ENCODE measurements around the gene DHX9. TPM values are rescaled to one million over a fixed set of nuclear protein-coding genes. Genes with fewer than 3 reads are reported as not detected.

The DHX9 gene
- total RNA-seq, 4 donors from 2014 or later, result 35.7 to 116 (median 63.5) TPM

DNA sequence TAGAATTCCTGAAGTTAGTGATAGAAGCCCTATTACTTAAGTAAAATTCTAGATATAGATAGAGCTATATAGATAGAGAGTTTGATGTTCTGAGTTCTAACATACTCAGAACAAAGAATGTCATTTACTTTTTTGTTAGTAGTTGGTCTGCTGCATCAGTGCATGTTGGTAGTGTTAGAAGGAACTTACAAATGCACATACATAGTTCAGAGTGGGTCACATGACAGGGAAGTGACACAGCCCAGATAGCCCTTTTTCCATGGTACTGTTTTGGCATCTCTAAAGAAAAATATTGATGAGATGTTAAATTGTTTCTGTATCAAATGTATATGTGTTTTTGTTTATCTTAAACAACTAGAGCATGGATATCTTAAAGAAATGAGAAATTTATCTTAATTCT is 45.7 kb downstream of the DHX9 start:
- Histone ChIP-seq H3K4me1 (no peaks in the 10 kb centered on the region), H3K36me3 (peaks cover 0 to 86% (median 0%) of the 10 kb centered on the region in 3 donors), H3K9me3 (no peaks in the 10 kb centered on the region), H3K27me3 (no peaks in the 10 kb centered on the region), H3K4me3 (no peak overlapping the region), H3K27ac (no peak overlapping the region)
- TF ChIP-seq, protein P1, sequence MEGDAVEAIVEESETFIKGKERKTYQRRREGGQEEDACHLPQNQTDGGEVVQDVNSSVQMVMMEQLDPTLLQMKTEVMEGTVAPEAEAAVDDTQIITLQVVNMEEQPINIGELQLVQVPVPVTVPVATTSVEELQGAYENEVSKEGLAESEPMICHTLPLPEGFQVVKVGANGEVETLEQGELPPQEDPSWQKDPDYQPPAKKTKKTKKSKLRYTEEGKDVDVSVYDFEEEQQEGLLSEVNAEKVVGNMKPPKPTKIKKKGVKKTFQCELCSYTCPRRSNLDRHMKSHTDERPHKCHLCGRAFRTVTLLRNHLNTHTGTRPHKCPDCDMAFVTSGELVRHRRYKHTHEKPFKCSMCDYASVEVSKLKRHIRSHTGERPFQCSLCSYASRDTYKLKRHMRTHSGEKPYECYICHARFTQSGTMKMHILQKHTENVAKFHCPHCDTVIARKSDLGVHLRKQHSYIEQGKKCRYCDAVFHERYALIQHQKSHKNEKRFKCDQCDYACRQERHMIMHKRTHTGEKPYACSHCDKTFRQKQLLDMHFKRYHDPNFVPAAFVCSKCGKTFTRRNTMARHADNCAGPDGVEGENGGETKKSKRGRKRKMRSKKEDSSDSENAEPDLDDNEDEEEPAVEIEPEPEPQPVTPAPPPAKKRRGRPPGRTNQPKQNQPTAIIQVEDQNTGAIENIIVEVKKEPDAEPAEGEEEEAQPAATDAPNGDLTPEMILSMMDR (IDR thresholded peaks at IDR 0.05), result no peak
- TF ChIP-seq POLR2A (IDR thresholded peaks at IDR 0.05), result no peak
- DNase-seq, result no peak

DNA sequence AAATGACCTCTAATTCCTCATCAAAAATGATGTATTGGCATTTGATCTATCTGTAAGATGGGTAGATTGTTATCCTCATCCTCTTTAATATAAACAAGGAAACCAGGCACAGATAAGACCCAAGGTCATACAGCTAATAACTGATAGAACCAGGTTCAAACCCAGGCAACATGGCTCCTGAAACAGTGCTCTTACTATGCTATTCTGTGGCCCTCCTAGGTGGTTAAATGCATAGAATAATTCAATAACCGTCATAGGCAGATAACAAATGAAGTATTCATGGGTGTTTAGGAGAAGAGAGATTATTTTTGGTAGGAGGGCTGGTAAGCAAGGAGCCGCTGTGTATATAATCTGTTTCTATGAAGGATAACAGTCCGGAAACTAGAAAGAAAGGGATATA is 46.4 kb downstream of the DHX9 start:
- Histone ChIP-seq H3K9me3 (no peaks in the 10 kb centered on the region), H3K4me3 (no peak overlapping the region), H3K4me1 (no peaks in the 10 kb centered on the region), H3K27me3 (no peaks in the 10 kb centered on the region), H3K36me3 (peaks cover 0 to 78% (median 0%) of the 10 kb centered on the region in 3 donors), H3K27ac (no peak overlapping the region)
- TF ChIP-seq POLR2A (IDR thresholded peaks at IDR 0.05), result no peak
- TF ChIP-seq, protein P1 (IDR thresholded peaks at IDR 0.05), result no peak
- DNase-seq, result no peak

DNA sequence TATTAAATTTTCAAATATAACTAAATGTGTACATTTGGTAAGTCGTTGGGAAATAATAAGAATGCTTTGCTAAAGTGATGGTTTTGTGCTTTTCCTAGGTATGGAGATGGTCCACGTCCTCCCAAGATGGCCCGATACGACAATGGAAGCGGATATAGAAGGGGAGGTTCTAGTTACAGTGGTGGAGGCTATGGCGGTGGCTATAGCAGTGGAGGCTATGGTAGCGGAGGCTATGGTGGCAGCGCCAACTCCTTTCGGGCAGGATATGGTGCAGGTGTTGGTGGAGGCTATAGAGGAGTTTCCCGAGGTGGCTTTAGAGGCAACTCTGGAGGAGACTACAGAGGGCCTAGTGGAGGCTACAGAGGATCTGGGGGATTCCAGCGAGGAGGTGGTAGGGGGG is 47.8 kb downstream of the DHX9 start:
- no peak overlapping the region for H3K4me3 ChIP-seq
- H3K9me3 ChIP-seq, result no peaks in the 10 kb centered on the region
- no peaks in the 10 kb centered on the region for H3K27me3 ChIP-seq
- H3K36me3 ChIP-seq, result peaks cover 0 to 65% (median 0%) of the 10 kb centered on the region in 3 donors
- H3K27ac ChIP-seq, result no peak overlapping the region
- no peaks in the 10 kb centered on the region for H3K4me1 ChIP-seq
- no peak for DNase-seq
- TF ChIP-seq POLR2A (IDR thresholded peaks at IDR 0.05), result no peak
- TF ChIP-seq, protein P1 (IDR thresholded peaks at IDR 0.05), result no peak

DNA sequence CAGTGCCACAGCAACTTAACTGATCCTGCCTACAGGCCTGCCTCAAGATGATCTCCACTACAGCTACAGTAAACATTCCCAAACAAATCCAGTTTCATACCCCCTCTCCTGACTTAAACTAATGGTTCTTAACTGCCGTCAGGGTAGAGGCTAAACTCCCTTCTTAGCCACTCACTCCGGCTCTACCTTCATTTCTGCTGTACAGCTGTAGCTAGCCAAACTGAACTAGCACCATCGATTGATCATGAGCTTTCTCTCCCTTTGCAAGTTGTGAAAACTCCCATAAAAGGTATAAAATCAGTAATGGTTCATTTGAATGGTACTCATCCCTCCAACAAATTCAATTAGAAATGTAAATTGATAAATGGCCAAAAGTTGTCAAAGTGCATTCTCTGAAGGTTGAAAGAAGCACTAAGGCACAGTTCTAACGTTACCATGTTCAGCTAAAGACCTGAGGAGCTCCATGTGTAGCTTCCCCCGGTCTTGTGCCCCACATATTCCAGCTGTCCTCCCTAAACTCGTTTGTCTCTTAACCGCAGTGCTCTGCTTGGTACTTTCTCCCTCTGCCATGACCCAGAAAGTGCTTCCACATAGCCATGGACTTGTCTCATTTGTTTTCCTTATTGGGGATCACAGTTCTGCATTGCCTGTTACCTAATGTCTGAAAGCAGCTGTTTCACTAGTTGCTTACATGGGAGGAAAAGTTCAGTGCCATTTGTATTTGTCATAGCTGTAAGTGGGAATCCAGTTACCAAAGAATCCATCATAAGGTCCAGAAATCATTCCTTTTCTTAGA is 49.8 kb downstream of the DHX9 start:
- Histone ChIP-seq H3K4me1 (no peaks in the 10 kb centered on the region), H3K36me3 (peaks cover 0 to 45% (median 0%) of the 10 kb centered on the region in 3 donors), H3K27me3 (no peaks in the 10 kb centered on the region), H3K4me3 (no peak overlapping the region), H3K9me3 (no peaks in the 10 kb centered on the region), H3K27ac (no peak overlapping the region)
- TF ChIP-seq, protein P1 (IDR thresholded peaks at IDR 0.05), result no peak
- TF ChIP-seq POLR2A (IDR thresholded peaks at IDR 0.05), result no peak
- no peak for DNase-seq

DNA sequence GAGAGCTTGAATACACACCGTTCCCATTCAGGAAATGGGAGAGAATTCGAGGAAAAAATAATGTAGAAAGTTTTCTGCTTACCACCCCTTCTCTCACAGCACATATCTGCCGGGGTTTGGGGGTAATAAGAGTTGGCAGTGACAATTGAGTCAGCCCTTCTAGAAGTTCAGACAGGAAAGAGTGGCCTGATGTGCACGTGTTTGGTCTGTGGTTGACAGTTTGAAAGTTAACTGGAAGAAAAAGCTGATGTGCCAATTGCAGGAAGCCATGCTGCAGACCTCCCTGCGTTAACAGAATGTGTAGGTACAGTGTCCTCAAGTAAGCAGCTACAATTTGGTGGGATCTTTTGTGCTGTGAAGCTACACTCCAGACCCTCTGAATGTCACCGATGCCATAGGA is 50.9 kb downstream of the DHX9 start:
- H3K4me1 ChIP-seq, result no peaks in the 10 kb centered on the region
- H3K36me3 ChIP-seq, result peaks cover 0 to 34% (median 0%) of the 10 kb centered on the region in 3 donors
- no peaks in the 10 kb centered on the region for H3K27me3 ChIP-seq
- H3K9me3 ChIP-seq, result no peaks in the 10 kb centered on the region
- no peak overlapping the region for H3K4me3 ChIP-seq
- no peak overlapping the region for H3K27ac ChIP-seq
- TF ChIP-seq POLR2A (IDR thresholded peaks at IDR 0.05), result no peak
- TF ChIP-seq, protein P1 (IDR thresholded peaks at IDR 0.05), result no peak
- DNase-seq, result no peak
